ENCODE data around the gene PUM2.
"Not testable (repeated sequence)": the region's sequence is repeated elsewhere in the genome, so short reads cannot be mapped to it uniquely, and the experiment has no call there.

Gene PUM2

DNA sequence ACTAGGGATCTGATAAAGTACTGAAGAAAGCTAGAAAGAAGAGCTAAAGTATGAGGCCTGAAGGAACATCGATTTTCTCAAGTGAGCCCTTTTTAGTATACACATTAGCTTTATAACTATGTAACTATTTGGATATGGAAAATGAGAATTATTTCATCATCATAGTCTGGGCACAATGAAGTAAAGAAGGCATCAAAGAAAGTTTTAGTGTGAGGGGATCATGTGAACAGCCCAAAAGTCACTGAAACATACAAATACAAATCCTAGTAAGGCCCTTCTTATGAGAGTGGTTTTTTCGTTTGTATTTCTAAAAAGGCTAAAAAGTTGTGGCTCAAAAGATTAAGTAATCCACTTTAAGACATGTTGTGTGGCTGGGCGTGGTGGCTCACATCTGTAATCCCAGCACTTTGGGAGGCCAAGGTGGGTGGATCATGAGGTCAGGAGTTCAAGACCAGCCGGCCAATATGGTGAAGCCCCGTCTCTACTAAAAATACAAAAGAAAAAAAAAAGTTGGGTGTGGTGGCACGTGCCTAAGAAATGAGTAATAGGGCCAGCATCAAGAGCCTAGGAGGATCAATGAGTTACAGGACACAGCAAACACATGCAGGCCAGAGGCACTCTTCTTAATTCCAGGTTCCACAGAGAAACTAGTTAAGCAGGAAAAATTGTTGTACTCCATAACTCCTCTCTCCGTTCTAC lies 61.9 kb downstream of the PUM2 start:
- no peak for DNase-seq

DNA sequence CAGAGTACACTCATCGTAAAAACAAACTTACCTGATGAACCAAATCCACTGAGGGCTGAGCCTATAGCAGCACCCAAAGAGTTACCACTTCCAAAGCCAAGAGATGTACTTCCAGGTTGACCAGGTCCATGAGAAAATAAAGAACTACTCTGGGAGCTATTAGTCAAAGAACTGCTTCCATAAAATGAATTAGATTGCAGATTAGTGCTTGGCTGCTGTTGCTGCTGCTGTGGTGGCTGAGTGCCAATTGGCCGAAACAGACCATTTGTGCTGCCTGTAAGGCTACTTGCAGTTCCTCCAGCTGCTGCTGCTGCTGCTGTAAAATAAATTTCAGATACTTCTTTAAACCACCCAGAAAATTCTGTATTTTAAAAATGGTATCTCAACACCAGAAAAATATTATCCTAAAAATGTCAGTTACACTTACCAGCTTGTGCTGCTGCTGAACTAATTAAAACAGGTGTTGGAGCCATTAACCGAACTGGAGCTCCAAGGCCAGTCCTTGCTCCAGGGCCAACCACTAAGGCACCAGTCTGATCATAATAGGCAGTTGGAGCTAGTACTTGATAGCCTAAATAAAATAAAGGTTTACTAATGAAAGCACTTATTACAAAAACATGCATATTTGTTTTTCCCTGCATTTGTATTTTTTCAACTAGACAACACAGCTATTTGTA lies 67.6 kb downstream of the PUM2 start:
- no peak for DNase-seq

DNA sequence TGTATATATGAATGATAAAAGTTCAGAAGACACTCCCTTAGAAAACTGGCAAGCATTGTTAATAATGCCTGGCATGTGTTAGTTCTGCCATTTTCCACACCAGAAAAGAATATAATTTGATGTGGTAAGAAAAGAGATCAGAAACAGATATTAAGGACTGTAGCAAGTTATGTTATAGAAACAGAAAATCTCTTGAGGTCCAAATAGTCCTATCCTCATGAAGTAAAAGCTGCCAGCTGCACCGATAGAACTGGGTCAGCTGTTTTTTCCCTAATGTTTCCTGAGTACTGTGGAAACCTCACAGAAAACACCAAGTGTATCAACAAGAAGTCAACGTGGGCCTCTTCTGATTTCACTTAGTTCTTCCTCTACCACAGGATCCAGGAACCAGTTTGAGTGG lies 68.8 kb downstream of the PUM2 start:
- DNase-seq: no peak

DNA sequence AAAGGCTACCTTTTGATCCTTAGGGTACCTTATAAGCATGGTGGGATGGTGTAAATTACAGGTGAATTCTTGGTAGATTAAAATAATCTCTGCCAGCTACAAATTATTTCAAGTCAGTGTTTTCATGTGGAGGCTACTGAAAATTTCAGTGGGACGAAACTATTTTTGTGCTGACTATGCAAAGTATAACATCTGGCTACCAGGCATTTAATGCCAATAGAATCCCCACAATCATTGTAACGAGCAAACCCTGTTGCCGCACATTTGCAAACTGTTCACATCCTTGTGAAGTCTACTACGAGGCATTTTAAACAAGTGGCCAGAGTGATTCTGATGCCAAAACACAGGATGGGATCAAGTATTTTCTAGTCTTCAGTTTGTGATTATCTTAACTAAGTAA lies 77.6 kb downstream of the PUM2 start:
- no peak for DNase-seq

DNA sequence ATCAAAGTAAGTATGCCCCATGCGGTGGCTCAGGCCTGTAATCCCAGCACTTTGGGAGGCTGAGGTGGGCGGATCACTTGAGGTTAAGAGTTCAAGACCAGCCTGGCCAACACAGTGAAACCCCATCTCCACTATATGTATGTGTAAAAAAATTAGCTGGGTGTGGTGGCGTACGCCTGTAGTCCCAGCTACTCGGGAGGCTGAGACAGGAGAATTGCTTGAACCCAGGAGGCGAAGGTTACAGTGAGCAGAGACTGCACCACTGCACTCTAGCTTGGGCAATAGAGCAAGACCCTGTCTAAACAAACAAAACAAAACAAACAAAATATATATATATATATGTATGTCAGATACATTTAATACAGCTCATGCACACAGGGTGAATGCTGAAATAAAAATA lies 82.3 kb downstream of the PUM2 start:
- DNase-seq: not testable (repeated sequence)

DNA sequence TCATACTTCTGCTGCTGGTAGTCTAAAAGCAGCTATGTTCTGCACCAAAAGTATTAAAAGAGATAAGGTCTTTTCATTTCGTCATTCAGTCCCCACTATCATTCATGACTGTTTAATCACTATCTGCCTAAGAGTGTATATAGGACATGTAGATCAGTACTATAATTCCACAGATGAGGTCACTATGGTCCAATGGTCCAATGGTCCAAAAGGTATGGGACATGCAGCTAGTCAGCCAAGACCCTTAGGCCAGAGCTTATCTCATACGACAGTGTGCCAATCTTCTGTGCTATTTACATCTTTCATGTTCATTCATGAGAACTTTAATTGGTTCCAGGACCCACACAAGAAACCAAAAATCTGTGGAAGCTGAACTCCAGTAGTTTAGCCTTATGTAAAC lies 83.1 kb downstream of the PUM2 start:
- DNase-seq: no peak

DNA sequence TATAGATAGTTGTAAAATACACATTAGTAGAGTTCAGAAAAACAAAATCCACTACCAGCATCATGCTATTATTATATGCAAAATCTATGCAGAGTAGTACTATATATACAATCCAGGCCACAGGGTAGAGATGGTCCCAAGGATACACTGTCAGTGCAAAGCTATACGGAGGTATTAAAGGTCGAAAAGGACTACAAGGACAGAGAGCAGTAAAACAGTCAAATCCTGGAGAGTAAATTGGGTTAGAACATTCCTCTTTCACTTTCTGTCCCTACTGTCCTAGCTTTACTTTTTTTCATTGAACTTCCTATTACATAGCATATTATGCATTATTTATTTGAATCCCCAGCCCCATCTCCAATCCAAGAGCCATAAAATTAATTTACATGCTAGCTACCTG lies 86.0 kb downstream of the PUM2 start:
- DNase-seq: no peak

DNA sequence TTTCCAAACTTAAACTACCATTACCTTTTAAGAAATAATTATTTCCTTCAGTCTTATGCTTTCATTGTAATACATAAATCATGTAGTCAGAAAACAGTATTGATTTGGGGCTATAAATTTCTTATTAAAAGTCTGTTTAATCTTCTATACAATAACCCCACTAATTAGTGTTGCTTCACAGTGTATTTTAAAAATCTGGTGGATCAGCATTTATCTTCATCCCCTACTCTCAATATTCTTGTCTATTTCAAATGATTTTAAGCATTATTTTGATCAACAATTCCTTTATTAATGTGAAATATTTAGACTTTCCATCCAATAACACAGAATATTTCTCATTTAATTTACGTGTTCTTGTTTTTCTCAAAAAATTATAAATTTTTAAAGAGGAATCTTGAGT lies 93.2 kb downstream of the PUM2 start:
- DNase-seq: no peak

DNA sequence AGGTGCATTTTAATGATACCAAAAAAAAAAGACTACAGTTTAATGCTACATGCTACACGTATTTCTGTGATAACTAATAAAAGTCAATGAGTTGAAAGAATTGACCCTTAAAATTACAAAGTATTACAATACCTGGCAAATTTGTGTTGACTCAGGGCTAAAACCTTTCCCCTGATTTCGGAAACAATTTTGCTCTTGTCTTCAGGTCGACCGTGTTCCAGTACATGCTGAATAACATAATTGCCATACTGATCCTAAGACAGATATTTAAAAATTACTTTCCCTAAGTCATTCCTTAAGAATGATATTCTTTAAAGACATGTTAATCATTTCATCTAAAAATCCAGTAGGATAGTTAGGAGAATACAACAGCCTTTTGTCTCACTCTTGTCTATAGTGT lies 95.9 kb downstream of the PUM2 start:
- no peak for DNase-seq

DNA sequence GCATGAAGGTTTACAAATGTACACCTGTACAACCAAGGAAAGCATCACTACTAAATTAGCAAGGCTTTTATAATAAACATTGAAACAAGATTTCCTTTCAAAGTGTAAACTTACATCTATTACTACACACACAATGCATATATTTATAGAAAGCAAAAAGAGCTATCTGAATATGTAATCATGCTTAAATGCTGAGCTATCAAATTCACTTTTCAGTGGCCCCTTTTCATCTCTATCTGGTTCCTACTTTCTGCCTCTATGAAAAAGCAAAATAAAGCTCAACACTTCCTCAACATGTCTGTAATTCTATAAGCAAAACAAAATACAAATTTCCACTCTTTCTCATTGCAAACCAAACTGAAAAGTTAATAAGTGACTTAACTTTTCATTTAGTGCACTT lies 100.2 kb downstream of the PUM2 start:
- DNase-seq: no peak

DNA sequence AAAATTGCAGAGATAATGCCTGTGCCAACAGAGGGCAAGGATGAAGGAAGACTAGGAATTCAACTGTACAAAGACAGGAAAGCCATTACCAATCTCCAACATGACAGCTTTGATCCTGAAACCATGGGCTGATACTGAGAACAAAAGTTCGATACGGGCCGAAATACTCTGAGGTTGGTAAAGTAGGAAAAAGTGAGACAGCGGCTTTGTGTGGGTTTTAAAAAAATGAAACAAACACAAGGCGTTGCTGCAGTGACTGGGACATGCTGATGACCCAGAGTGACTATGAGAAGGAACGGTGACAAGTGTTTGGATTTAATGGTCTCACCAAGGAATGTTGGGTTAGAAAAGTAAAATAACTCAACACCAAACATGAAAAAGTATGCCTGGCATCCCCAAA lies 101.5 kb downstream of the PUM2 start:
- DNase-seq: no peak

DNA sequence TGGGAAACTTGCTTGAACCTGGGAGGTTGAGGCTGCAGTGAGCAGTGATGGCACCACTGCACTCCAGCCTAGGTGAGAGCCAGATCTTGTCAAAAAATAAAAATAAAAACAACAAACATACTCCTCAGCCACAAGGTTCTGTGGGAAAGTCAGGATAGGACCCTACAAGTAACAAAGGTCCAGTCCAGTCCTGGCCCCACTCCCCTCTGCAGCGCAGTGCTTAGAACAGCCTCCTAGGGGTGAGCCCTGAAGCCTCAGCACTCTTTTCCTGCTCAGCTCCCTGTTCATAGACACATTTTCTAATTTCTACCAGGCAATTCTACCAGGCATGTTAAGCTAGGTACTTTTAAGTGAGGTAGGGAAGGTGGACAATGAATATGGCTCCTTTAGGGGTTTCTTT lies 103.6 kb downstream of the PUM2 start:
- no peak for DNase-seq

DNA sequence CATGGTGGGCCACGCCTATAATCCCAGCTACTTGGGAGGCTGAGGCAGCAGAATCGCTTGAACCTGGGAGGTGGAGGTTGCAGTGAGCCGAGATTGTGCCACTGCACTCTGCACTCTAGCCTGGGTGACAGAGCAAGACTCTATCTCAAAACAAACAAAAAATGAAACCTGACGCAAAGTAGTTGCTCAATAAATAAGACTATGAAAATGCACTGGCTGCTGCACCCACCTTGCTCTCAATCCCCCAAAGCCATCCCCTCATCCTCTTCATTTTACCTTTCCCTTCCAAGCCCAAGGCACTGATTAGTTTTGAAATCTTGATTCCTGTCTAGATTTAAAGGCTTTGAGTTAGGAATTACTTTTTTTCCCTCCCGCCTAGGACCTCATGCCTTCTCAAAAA lies 107.0 kb downstream of the PUM2 start:
- DNase-seq: not testable (repeated sequence)

DNA sequence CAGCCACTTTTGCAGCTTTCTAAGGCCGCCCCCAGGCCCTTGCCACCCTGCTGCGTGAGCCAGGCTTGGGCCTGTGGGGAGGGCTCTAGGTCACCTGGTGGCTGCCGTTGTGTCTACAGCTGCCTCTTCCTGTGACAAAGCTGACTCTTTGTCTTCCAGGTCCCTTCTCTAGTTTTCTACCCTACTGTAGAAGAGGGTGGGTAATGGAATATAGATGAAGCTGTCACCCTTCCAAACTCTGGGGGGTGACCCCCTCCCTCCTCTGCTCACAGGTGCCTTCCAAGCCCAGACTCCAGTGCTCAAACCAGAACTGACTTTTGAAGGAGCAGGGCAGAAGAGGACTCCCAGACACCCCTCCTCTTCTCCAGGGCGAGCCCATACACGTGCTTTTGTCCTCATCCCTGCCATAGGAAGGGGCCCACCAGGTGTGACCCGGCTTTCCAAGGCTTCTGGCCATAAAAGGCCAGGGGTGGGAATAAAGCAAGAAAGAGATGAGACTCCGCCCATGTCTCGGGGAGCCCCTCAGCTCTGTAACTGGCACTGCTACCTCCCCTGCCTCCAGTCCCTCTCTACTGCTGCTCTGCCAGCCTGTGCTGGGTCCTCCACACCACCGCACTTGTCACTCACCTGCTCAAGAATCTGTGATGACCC lies 107.8 kb downstream of the PUM2 start:
- DNase-seq: no peak

DNA sequence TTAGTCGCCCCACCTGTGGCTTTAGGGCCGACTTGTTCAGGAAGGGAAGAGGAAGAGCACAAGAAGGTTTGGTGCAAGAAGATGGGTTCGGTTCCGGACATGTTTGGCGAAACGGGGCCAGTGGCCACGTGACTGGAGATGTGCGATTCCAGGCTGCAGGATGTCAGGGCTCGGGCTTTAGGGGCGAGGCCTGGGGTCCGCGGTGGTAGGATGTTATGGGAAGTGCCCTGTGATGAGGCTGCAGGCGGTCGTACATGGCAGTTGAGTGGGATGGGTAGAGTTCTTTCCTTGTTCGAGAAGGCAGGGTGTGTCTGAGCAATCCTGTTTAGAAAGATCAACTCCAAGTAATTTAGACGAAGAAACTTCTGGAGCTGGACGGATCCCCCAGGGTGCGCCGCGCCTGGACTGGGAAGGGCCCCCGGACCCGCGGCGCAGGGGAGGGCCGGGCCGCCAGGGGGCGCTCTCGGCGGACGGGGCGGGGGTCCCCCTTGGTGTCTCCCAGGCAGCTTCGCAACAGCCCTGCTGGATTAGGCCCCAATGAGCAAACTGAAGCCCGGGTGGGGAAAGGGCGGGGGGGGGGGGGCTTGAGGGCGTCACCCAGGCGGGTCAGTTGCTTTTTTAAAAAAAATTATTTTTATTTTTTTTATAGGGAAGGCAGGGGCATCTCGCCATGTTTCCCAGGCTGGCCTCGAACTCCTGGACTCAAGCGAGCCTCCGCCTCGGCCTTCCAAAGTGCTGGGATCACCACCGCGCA lies 108.5 kb downstream of the PUM2 start:
- DNase-seq: peak; percentile 3

DNA sequence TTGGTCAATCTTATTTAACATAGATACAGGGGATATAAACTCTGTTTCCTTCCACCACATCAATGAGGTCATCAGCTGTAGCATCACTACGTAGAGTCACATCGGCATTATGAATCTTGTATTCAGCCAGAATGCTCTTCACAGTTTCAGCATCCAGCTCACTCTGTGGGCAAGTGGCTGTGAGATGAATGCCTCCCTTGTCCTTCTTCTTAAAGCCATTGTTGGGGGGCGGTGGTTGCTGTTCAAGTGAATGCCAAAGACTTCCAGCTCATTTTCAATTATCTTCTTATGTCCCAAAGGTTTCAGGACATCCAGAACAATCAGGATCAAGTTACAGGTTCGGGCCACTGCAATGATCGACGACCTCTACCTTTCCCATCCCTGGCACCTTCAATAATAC lies 110.4 kb downstream of the PUM2 start:
- DNase-seq: not testable (repeated sequence)

DNA sequence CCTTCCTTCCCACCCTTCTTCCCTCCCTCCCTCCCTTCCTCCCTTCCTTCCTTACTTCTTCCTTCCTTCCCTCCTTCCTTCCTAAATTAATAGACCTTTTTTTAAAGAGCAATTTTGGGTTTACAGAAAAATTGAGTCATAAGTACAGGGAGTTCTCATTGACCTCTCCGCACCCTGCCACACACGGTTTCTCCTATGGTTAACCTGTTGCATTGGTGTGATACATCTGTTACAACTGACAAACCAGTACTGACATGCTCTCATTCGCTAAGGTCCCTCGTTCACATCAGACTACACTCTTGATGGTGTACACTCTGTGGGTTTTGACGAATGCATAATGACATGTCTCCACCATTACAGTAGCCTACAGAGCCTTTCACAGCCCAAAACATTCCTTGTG lies 114.1 kb downstream of the PUM2 start:
- no peak for DNase-seq

DNA sequence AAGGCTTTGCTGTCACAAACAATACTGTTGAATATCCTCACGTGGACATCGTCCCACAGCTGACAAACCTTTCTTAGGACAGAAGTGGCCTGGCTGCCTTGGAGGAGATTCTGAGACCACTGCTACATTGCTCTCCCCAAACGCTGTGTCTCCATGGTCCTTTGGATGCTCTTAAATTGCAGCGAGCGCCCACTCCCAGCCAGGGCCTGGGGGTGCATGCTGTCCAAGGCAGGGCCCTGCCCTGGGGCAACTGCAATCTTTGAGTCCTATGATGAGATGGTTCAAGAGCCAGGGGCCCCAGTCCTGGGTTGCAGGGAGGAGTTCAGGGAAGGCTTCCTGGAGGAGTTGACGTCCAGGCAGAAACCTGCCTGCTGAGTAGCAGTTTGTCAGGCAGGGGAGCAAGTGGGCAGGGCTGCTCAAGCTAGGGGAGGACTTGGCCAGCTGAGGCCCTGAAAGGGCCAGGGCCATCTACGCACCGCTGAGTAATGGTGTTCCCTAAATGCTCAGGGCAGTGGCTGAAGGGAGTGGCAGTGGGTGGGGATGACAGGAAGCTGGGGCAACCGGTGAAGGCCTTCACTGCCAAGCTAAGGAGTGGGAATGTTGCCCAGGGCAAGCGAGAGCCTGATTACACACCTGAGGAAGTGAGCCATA lies 114.9 kb downstream of the PUM2 start:
- DNase-seq: no peak

DNA sequence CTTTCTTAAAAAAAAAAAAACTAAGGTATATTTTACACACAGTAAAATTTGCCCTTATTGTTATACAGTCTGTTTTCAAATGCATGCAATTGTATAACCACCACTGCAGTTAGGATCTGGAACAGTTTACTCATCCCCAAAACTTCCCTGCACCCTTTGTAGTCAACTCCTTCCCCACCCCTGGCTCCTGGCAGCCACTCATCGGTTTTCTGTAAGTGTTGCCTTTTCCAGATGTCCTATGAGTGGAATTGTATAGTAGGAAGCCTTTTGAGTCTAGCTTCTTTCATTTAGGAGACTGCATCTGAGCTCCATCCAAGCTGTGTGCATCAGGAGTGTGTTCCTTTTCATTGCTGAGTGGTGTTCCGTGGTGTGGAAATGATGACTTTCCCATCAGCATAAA lies 116.0 kb downstream of the PUM2 start:
- not testable (repeated sequence) for DNase-seq

DNA sequence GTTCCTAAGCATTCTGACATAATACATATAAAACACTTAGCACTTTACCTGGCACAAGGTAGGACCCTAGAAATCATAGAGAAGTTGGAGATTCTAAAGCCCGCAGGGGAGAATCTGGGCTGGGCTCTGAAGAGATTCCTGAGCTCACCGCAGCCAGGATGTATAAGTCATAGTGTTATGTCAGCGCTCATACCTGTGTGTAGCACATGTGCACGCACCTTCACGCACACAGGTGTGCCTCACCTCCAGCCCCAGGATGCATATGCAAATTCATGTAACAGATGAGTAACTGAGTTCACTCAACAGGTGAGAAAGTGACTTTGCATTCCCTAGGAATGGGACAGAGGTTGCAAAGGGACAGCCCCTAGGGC lies 117.8 kb downstream of the PUM2 start:
- no peak for DNase-seq

DNA sequence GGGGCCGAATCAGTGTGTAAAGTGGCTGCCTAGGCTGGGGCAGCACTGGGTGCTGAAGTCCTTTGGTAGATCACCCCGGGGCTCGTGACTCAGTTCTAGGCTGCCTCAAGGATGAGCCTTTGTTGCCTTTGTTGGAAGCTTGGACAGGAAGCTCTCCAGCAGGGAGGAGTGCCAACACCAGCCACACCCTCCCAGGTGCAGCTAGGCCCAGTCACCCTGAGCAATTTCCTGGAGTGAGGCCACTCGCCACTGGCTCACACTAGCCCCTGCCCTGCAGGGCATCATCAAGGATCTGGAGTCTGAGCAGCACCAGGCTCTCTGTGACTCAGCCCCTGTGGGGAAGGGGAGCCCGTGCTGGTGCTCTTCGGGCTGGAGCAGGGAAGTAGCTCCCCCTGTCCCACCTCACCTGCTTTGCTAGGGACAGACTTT lies 119.0 kb downstream of the PUM2 start:
- DNase-seq: no peak

DNA sequence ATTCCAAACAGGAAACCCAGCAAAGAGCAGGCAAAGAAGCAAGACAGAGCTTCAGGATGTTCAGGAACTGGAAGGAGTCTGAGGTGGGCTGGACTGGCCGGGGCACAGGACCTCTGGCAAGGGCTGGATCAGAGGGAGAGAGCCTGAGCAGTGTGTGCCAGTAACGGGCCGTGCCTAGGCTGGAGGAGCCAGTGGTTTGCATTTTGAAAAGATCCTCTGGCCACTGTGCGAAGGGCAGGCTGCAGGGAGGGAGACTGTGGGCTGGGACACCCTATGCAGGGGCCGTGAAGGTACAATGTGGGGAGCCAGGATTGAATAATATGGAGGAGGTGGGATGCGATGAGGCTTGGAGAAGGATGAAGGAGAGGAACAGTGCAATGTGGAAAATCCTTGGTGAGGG lies 119.5 kb downstream of the PUM2 start:
- DNase-seq: no peak

DNA sequence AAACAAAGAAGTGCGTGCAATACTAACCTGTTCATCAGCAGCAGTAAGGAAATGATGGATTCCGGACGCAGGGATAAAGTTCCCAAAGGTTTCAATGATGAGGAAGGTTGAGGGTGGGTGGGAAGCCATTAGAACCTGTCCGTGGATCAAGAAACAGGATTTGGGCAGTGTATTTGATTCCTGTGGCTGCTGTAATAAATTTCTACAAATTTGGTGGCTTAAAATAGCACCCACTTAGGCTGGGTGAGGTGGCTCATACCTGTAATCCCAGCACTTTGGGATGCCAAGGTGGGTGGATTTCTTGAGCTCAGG lies 120.6 kb downstream of the PUM2 start:
- DNase-seq: no peak

Measured in CD4-positive, alpha-beta T cell treated with Interleukin-21 for 1 hour (primary cell).